Karpas-422 (cell line): ENCODE measurements around the gene IGFBP6. TPM values are rescaled to one million over a fixed set of nuclear protein-coding genes. Genes with fewer than 3 reads are reported as not detected.

Source experiments
- small RNA-seq: library from RNA; depleted of rRNA; stranded (forward); fragments of <200 nt; gene quantifications from one replicate; pipeline ENCODE3, GENCODE V24; 2014
- total RNA-seq: library from RNA; depleted of rRNA; stranded (reverse); fragments of >200 nt; shearing (Covaris generic); gene quantifications from 2 replicates; pipeline ENCODE4 v1.2.3, GENCODE V29; 2014; ENCODE audit warnings: low replicate concordance; rRNA removed

The IGFBP6 gene
- total RNA-seq, 1 experiment from 2014 or later = not detected

Small RNA genes lying within 50 kb of the gene (small RNA-seq; reads per million reads assigned to genes)
- gene HIGD1AP1 = not detected
- not detected for gene MIR6757
- not detected for gene RNU6-333P

Other genes starting within 250 kb of the IGFBP6 start
- not detected in 2 replicates for gene KRT78, start 248.7 kb upstream of the IGFBP6 start, total RNA-seq
- not detected in 2 replicates for gene KRT8, start 192.6 kb upstream of the IGFBP6 start, total RNA-seq
- not detected in 2 replicates for gene KRT18, start 148.5 kb upstream of the IGFBP6 start, total RNA-seq
- gene EIF4B, start 91.2 kb upstream of the IGFBP6 start, total RNA-seq = 549 and 718 TPM in 2 replicates
- 0.48 TPM in 1 of 2 replicates, not detected in the other for gene TNS2, start 47.6 kb upstream of the IGFBP6 start, total RNA-seq
- 11.1 and 17.4 TPM in 2 replicates for gene SPRYD3, start 18.3 kb upstream of the IGFBP6 start, total RNA-seq
- gene SOAT2, start 5.8 kb downstream of the IGFBP6 start, total RNA-seq = not detected in 2 replicates
- 24.0 and 30.6 TPM in 2 replicates for gene ZNF740, start 83.1 kb downstream of the IGFBP6 start, total RNA-seq
- gene CSAD, start 83.3 kb downstream of the IGFBP6 start, total RNA-seq = 13.1 and 19.2 TPM in 2 replicates
- 124 and 159 TPM in 2 replicates for gene ITGB7, start 109.6 kb downstream of the IGFBP6 start, total RNA-seq
- gene RARG, start 134.5 kb downstream of the IGFBP6 start, total RNA-seq = 1.7 and 6.5 TPM in 2 replicates
- gene ESPL1, start 170.6 kb downstream of the IGFBP6 start, total RNA-seq = 9.4 and 22.8 TPM in 2 replicates
- 387 and 492 TPM in 2 replicates for gene PFDN5, start 197.9 kb downstream of the IGFBP6 start, total RNA-seq
- gene MYG1, start 202.0 kb downstream of the IGFBP6 start, total RNA-seq = 67.1 and 85.5 TPM in 2 replicates
- gene AAAS, start 223.9 kb downstream of the IGFBP6 start, total RNA-seq = 37.3 and 63.6 TPM in 2 replicates
- not detected in 2 replicates for gene SP7, start 238.7 kb downstream of the IGFBP6 start, total RNA-seq